Stimulated activated CD8-positive, alpha-beta memory T cell treated with anti-CD3 and anti-CD28 coated beads, Interleukin-7, amount 100 ng/mL, for 1 hour (primary cell): Measurements from ENCODE around the gene DOC2A.
"Not testable (repeated sequence)": the region's sequence is repeated elsewhere in the genome, so short reads cannot be mapped to it uniquely, and the experiment has no call there.

Source experiments
- DNase-seq, 2 donors: peaks; one replicate each; pipeline ENCODE4 v3.0.0-alpha.2; 2020; ENCODE audit warnings: low read depth in 2 of 2

DOC2A gene

GRCh38 chr16:30027588-30028437, 17.0 kb upstream of the DOC2A start:
- no peak for DNase-seq

- no peak for DNase-seq
Observed at GRCh38 chr16:30026449-30026848, 15.6 kb upstream of the DOC2A start.

GRCh38 chr16:30025574-30025973, 14.7 kb upstream of the DOC2A start:
- DNase-seq: no peak

- DNase-seq: no peak
Observed at GRCh38 chr16:30025156-30025555, 14.3 kb upstream of the DOC2A start.

GRCh38 chr16:30024451-30024850, 13.6 kb upstream of the DOC2A start:
- DNase-seq: no peak

- no peak for DNase-seq
Observed at GRCh38 chr16:30023586-30023985, 12.8 kb upstream of the DOC2A start.

- DNase-seq: no peak
Observed at GRCh38 chr16:30022887-30023286, 12.1 kb upstream of the DOC2A start, which contains the start of gene C16orf92. Gene C16orf92, plus strand, starts transcription at chr16:30023198. Its CDS starts 143 bp downstream, at chr16:30023341.

GRCh38 chr16:30018731-30019158, 7.9 kb upstream of the DOC2A start:
- no peak for DNase-seq

GRCh38 chr16:30017937-30018336, 7.1 kb upstream of the DOC2A start:
- not testable (repeated sequence) for DNase-seq

- no peak for DNase-seq
Observed at GRCh38 chr16:30017277-30017656, 6.4 kb upstream of the DOC2A start.

- DNase-seq: no peak
Observed at GRCh38 chr16:30016555-30017276, 5.9 kb upstream of the DOC2A start.

GRCh38 chr16:30015450-30015849, 4.6 kb upstream of the DOC2A start:
- DNase-seq: not testable (repeated sequence)

GRCh38 chr16:30012598-30012997, 1.8 kb upstream of the DOC2A start:
- not testable (repeated sequence) for DNase-seq

- no peak for DNase-seq
Observed at GRCh38 chr16:30011714-30012504, 1.1 kb upstream of the DOC2A start.

- no peak for DNase-seq
Observed at GRCh38 chr16:30009990-30010843, 610 bp downstream of the DOC2A start.

- DNase-seq: no peak
Observed at GRCh38 chr16:30009085-30009862, 1.6 kb downstream of the DOC2A start.

- DNase-seq: no peak
Observed at GRCh38 chr16:30007378-30007895, 3.4 kb downstream of the DOC2A start.

GRCh38 chr16:30006659-30007377, 4.0 kb downstream of the DOC2A start:
- DNase-seq: no peak

GRCh38 chr16:30006095-30006473, 4.7 kb downstream of the DOC2A start:
- no peak for DNase-seq
